ENCODE results near the gene OPTC.

The OPTC gene

GRCh38 chr1:203455706-203456105, 38.2 kb upstream of the OPTC start:
- Histone ChIP-seq H3K27me3 (ENCODE audit: low read depth, low read length) (no peaks in the 10 kb centered on the region), H3K4me1 (ENCODE audit: control insufficient read depth in 1 of 2, insufficient read depth in 2 of 2, low read length in 2 of 2) (no peaks in the 10 kb centered on the region), H3K4me3 (ENCODE audit: low read depth in 1 of 2, low read length in 2 of 2) (no peak overlapping the region), H3K27ac (ENCODE audit: low read length) (no peak overlapping the region), H3K36me3 (ENCODE audit: control insufficient read depth in 1 of 2, insufficient read depth in 2 of 2, low read length in 2 of 2) (no peaks in the 10 kb centered on the region), H3K9me3 (ENCODE audit: control insufficient read depth in 1 of 2, low read length in 2 of 2) (no peaks in the 10 kb centered on the region)

- no peaks in the 10 kb centered on the region for H3K27me3 ChIP-seq (ENCODE audit: low read depth, low read length)
These were observed 37.4 kb upstream of the OPTC start for GRCh38 chr1:203456577-203456976.

GRCh38 chr1:203458078-203458477, 35.9 kb upstream of the OPTC start:
- no peaks in the 10 kb centered on the region for H3K9me3 ChIP-seq (ENCODE audit: control insufficient read depth in 1 of 2, low read length in 2 of 2)
- no peaks in the 10 kb centered on the region for H3K27me3 ChIP-seq (ENCODE audit: low read depth, low read length)
- no peak overlapping the region for H3K4me3 ChIP-seq (ENCODE audit: low read depth in 1 of 2, low read length in 2 of 2)
- H3K4me1 ChIP-seq (ENCODE audit: control insufficient read depth in 1 of 2, insufficient read depth in 2 of 2, low read length in 2 of 2): no peaks in the 10 kb centered on the region
- no peaks in the 10 kb centered on the region for H3K36me3 ChIP-seq (ENCODE audit: control insufficient read depth in 1 of 2, insufficient read depth in 2 of 2, low read length in 2 of 2)
- no peak overlapping the region for H3K27ac ChIP-seq (ENCODE audit: low read length)

More at GRCh38 chr1:203456577-203456976, 37.4 kb upstream of the OPTC start:
- no peak overlapping the region for H3K4me3 ChIP-seq (ENCODE audit: low read depth in 1 of 2, low read length in 2 of 2)
- H3K9me3 ChIP-seq (ENCODE audit: control insufficient read depth in 1 of 2, low read length in 2 of 2): no peaks in the 10 kb centered on the region
- no peaks in the 10 kb centered on the region for H3K4me1 ChIP-seq (ENCODE audit: control insufficient read depth in 1 of 2, insufficient read depth in 2 of 2, low read length in 2 of 2)
- no peak overlapping the region for H3K27ac ChIP-seq (ENCODE audit: low read length)
- H3K36me3 ChIP-seq (ENCODE audit: control insufficient read depth in 1 of 2, insufficient read depth in 2 of 2, low read length in 2 of 2): no peaks in the 10 kb centered on the region

- Histone ChIP-seq H3K36me3 (ENCODE audit: control insufficient read depth in 1 of 2, insufficient read depth in 2 of 2, low read length in 2 of 2) (no peaks in the 10 kb centered on the region), H3K27ac (ENCODE audit: low read length) (no peak overlapping the region), H3K4me1 (ENCODE audit: control insufficient read depth in 1 of 2, insufficient read depth in 2 of 2, low read length in 2 of 2) (peaks cover 0 to 14% of the 10 kb centered on the region in 2 donors), H3K9me3 (ENCODE audit: control insufficient read depth in 1 of 2, low read length in 2 of 2) (no peaks in the 10 kb centered on the region), H3K4me3 (ENCODE audit: low read depth in 1 of 2, low read length in 2 of 2) (no peak overlapping the region), H3K27me3 (ENCODE audit: low read depth, low read length) (no peaks in the 10 kb centered on the region)
These were observed 34.2 kb upstream of the OPTC start for GRCh38 chr1:203459671-203460201.

GRCh38 chr1:203461717-203462116, 32.2 kb upstream of the OPTC start:
- H3K4me1 ChIP-seq (ENCODE audit: control insufficient read depth in 1 of 2, insufficient read depth in 2 of 2, low read length in 2 of 2): peaks cover 8 to 34% of the 10 kb centered on the region in 2 donors
- no peaks in the 10 kb centered on the region for H3K36me3 ChIP-seq (ENCODE audit: control insufficient read depth in 1 of 2, insufficient read depth in 2 of 2, low read length in 2 of 2)
- H3K4me3 ChIP-seq (ENCODE audit: low read depth in 1 of 2, low read length in 2 of 2): no peak overlapping the region
- no peak overlapping the region for H3K27ac ChIP-seq (ENCODE audit: low read length)
- H3K9me3 ChIP-seq (ENCODE audit: control insufficient read depth in 1 of 2, low read length in 2 of 2): no peaks in the 10 kb centered on the region
- no peaks in the 10 kb centered on the region for H3K27me3 ChIP-seq (ENCODE audit: low read depth, low read length)

GRCh38 chr1:203462143-203462542, 31.8 kb upstream of the OPTC start:
- H3K4me1 ChIP-seq (ENCODE audit: control insufficient read depth in 1 of 2, insufficient read depth in 2 of 2, low read length in 2 of 2): peaks cover 8 to 35% of the 10 kb centered on the region in 2 donors
- no peaks in the 10 kb centered on the region for H3K9me3 ChIP-seq (ENCODE audit: control insufficient read depth in 1 of 2, low read length in 2 of 2)
- H3K27ac ChIP-seq (ENCODE audit: low read length): no peak overlapping the region
- H3K4me3 ChIP-seq (ENCODE audit: low read depth in 1 of 2, low read length in 2 of 2): no peak overlapping the region
- no peaks in the 10 kb centered on the region for H3K36me3 ChIP-seq (ENCODE audit: control insufficient read depth in 1 of 2, insufficient read depth in 2 of 2, low read length in 2 of 2)
- no peaks in the 10 kb centered on the region for H3K27me3 ChIP-seq (ENCODE audit: low read depth, low read length)

- H3K36me3 ChIP-seq (ENCODE audit: control insufficient read depth in 1 of 2, insufficient read depth in 2 of 2, low read length in 2 of 2): no peaks in the 10 kb centered on the region
- no peaks in the 10 kb centered on the region for H3K9me3 ChIP-seq (ENCODE audit: control insufficient read depth in 1 of 2, low read length in 2 of 2)
- H3K4me1 ChIP-seq (ENCODE audit: control insufficient read depth in 1 of 2, insufficient read depth in 2 of 2, low read length in 2 of 2): peaks cover 8 to 35% of the 10 kb centered on the region in 2 donors
- H3K4me3 ChIP-seq (ENCODE audit: low read depth in 1 of 2, low read length in 2 of 2): no peak overlapping the region
- no peaks in the 10 kb centered on the region for H3K27me3 ChIP-seq (ENCODE audit: low read depth, low read length)
- H3K27ac ChIP-seq (ENCODE audit: low read length): peak overlapping the region; percentile 40
These were observed 31.1 kb upstream of the OPTC start for GRCh38 chr1:203462878-203463277.

- peak overlapping the region; percentile 40 for H3K27ac ChIP-seq (ENCODE audit: low read length)
- H3K4me1 ChIP-seq (ENCODE audit: control insufficient read depth in 1 of 2, insufficient read depth in 2 of 2, low read length in 2 of 2): peaks cover 8 to 35% of the 10 kb centered on the region in 2 donors
- no peaks in the 10 kb centered on the region for H3K36me3 ChIP-seq (ENCODE audit: control insufficient read depth in 1 of 2, insufficient read depth in 2 of 2, low read length in 2 of 2)
- no peaks in the 10 kb centered on the region for H3K27me3 ChIP-seq (ENCODE audit: low read depth, low read length)
- no peak overlapping the region for H3K4me3 ChIP-seq (ENCODE audit: low read depth in 1 of 2, low read length in 2 of 2)
- no peaks in the 10 kb centered on the region for H3K9me3 ChIP-seq (ENCODE audit: control insufficient read depth in 1 of 2, low read length in 2 of 2)
These were observed 30.4 kb upstream of the OPTC start for GRCh38 chr1:203463469-203464062.

GRCh38 chr1:203464226-203464625, 29.7 kb upstream of the OPTC start:
- Histone ChIP-seq H3K4me3 (ENCODE audit: low read depth in 1 of 2, low read length in 2 of 2) (no peak overlapping the region), H3K4me1 (ENCODE audit: control insufficient read depth in 1 of 2, insufficient read depth in 2 of 2, low read length in 2 of 2) (peaks cover 8 to 35% of the 10 kb centered on the region in 2 donors), H3K27me3 (ENCODE audit: low read depth, low read length) (no peaks in the 10 kb centered on the region), H3K36me3 (ENCODE audit: control insufficient read depth in 1 of 2, insufficient read depth in 2 of 2, low read length in 2 of 2) (no peaks in the 10 kb centered on the region), H3K9me3 (ENCODE audit: control insufficient read depth in 1 of 2, low read length in 2 of 2) (no peaks in the 10 kb centered on the region), H3K27ac (ENCODE audit: low read length) (peak overlapping the region; percentile 40)

- Histone ChIP-seq H3K4me1 (ENCODE audit: control insufficient read depth in 1 of 2, insufficient read depth in 2 of 2, low read length in 2 of 2) (peaks cover 8 to 35% of the 10 kb centered on the region in 2 donors), H3K4me3 (ENCODE audit: low read depth in 1 of 2, low read length in 2 of 2) (no peak overlapping the region), H3K36me3 (ENCODE audit: control insufficient read depth in 1 of 2, insufficient read depth in 2 of 2, low read length in 2 of 2) (no peaks in the 10 kb centered on the region), H3K27me3 (ENCODE audit: low read depth, low read length) (no peaks in the 10 kb centered on the region), H3K27ac (ENCODE audit: low read length) (peak overlapping the region; percentile 40), H3K9me3 (ENCODE audit: control insufficient read depth in 1 of 2, low read length in 2 of 2) (no peaks in the 10 kb centered on the region)
These were observed 29.2 kb upstream of the OPTC start for GRCh38 chr1:203464743-203465142.

GRCh38 chr1:203465146-203465798, 28.7 kb upstream of the OPTC start:
- Histone ChIP-seq H3K4me3 (ENCODE audit: low read depth in 1 of 2, low read length in 2 of 2) (no peak overlapping the region), H3K4me1 (ENCODE audit: control insufficient read depth in 1 of 2, insufficient read depth in 2 of 2, low read length in 2 of 2) (peaks cover 8 to 39% of the 10 kb centered on the region in 2 donors), H3K36me3 (ENCODE audit: control insufficient read depth in 1 of 2, insufficient read depth in 2 of 2, low read length in 2 of 2) (no peaks in the 10 kb centered on the region), H3K27ac (ENCODE audit: low read length) (peak overlapping the region; percentile 84), H3K27me3 (ENCODE audit: low read depth, low read length) (no peaks in the 10 kb centered on the region), H3K9me3 (ENCODE audit: control insufficient read depth in 1 of 2, low read length in 2 of 2) (no peaks in the 10 kb centered on the region)

Data from muscle layer of duodenum (tissue), 2 donors.